ENCODE data around the gene SUSD4. TPM values are rescaled to one million over a fixed set of nuclear protein-coding genes. Genes with fewer than 3 reads are reported as not detected.

Gene SUSD4
- total and polyA plus RNA-seq, 2 of the 8 experiments (the other 6 are each of a cell fraction or from before 2014, with no cell fraction given), result 3.9 to 5.2 TPM

DNA sequence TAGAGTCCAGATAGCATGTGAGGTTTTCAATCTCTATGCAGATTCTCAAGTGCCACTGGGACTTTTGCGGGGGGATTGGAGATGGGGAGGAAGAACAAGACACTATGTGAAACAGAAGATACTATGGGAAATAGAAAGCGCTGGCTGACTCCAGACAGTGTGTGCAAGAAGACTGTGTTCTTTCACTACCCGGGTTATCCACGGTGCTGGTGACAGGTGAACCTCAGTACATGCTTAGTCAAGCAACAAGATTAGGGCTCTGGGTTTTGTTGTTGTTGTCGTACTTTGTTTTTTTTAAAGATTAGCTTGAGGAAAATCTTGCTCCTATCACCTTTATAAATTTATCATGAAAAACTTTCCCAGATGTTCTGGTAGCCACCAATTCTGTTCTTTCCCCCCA lies 56.4 kb downstream of the SUSD4 start:
- Histone ChIP-seq H2AFZ (ENCODE audit: low read length) (no peak overlapping the region), H3K4me1 (replicated peaks in 1 of 4; ENCODE audit: control insufficient read depth in 3 of 4, insufficient read depth in 4 of 4, low read length in 3 of 4) (no peaks in the 10 kb centered on the region), H3K18ac (ENCODE audit: extremely low read depth, low read length) (no peak overlapping the region), H4K20me1 (replicated peaks in 1 of 2; ENCODE audit: control insufficient read depth in 1 of 2, insufficient read depth in 2 of 2, low read length in 2 of 2) (no peaks in the 10 kb centered on the region), H3K79me1 (ENCODE audit: low read depth, low read length) (no peaks in the 10 kb centered on the region), H2BK15ac (ENCODE audit: low read length) (no peak overlapping the region), H3K79me2 (ENCODE audit: control insufficient read depth in 1 of 2, insufficient read depth in 2 of 2, low read length in 2 of 2) (no peaks in the 10 kb centered on the region), H4K5ac (ENCODE audit: insufficient read length, low read depth, low read length) (no peak overlapping the region), H3K14ac (ENCODE audit: insufficient read length) (no peak overlapping the region), H2BK5ac (ENCODE audit: low read depth, low read length) (no peak overlapping the region), H2BK120ac (replicated peaks; ENCODE audit: low read depth, low read length) (no peak overlapping the region), H2BK12ac (ENCODE audit: low read depth, low read length) (no peak overlapping the region), H3K36me3 (ENCODE audit: control insufficient read depth in 2 of 4, insufficient read depth in 4 of 4, low read length in 3 of 4) (no peaks in the 10 kb centered on the region; a peak in 1 of 8 replicates), H3K27ac (ENCODE audit: low read depth, low read length) (no peak overlapping the region), H3K9ac (replicated peaks in 1 of 4; ENCODE audit: extremely low read depth in 1 of 4, low read depth in 3 of 4, low read length in 3 of 4) (no peak overlapping the region), H4K91ac (replicated peaks; ENCODE audit: insufficient read length, low read length) (no peak overlapping the region), H3K4ac (replicated peaks; ENCODE audit: insufficient read length, low read depth, low read length) (no peak overlapping the region), H3K23ac (ENCODE audit: insufficient read length) (no peak overlapping the region), H2BK20ac (ENCODE audit: low read length) (no peak overlapping the region), H2AK5ac (ENCODE audit: low read depth, low read length) (no peak overlapping the region), H3K9me3 (ENCODE audit: insufficient read depth in 2 of 2, low read depth in 1 of 2, low read length in 1 of 2) (peaks cover 3 to 8% of the 10 kb centered on the region in 2 experiments; a peak in 2 of 4 replicates), H3K56ac (replicated peaks; ENCODE audit: insufficient read length, low read depth, low read length) (no peak overlapping the region), H3K23me2 (ENCODE audit: low read depth, low read length) (no peaks in the 10 kb centered on the region), H3K4me3 (ENCODE audit: extremely low read depth in 1 of 4, insufficient read depth in 2 of 4, low read depth in 3 of 4, low read length in 4 of 4) (no peak overlapping the region), H4K8ac (ENCODE audit: extremely low read depth, insufficient read depth, low read length) (no peak overlapping the region), H3K27me3 (replicated peaks in 1 of 4; ENCODE audit: control insufficient read depth in 3 of 4, extremely low read depth in 1 of 4, insufficient read depth in 3 of 4, low read length in 3 of 4) (peaks cover 0 to 2% (median 0%) of the 10 kb centered on the region in 4 experiments; a peak in 1 of 7 replicates), H3K4me2 (ENCODE audit: insufficient read depth in 1 of 2, low read depth in 2 of 2, low read length in 2 of 2) (no peak overlapping the region)
- CTCF ChIA-PET (ENCODE audit: partially characterized antibody), result no interaction called here
- no peak for FAIRE-seq
- POLR2A ChIA-PET (ENCODE audit: partially characterized antibody), result no interaction called here
- no peak for DNase-seq (ENCODE audit: low read depth in 1 of 2, low spot score in 2 of 2)
- WGBS, 2 experiments (ENCODE audit: extremely low coverage in 1 of 2, insufficient coverage in 1 of 2, insufficient read length in 1 of 2, insufficient replicate concordance in 2 of 2, low coverage in 1 of 2, low lambda C conversion rate in 2 of 2, missing lambda C conversion rate in 1 of 2), result 92% methylated on average over 5 of the region's 5 CpGs; no CpG with 5 or more reads in 1 of the 2 experiments
- TF ChIP-seq TBP (IDR thresholded peaks at IDR 0.05; ENCODE audit: low read depth, low read length) (no peak), PHF8 (conservative IDR thresholded peaks at IDR 0.05; ENCODE audit: low read depth, low read length) (no peak), HDAC6 (IDR thresholded peaks at IDR 0.05; ENCODE audit: low read depth, low read length) (no peak), NRF1 (IDR thresholded peaks at IDR 0.05; ENCODE audit: low read depth, low read length) (no peak), RNF2 (IDR thresholded peaks at IDR 0.05; ENCODE audit: borderline replicate concordance, low read depth, low read length, missing control alignments, poor library complexity, severe bottlenecking) (no peak), JUND (IDR thresholded peaks at IDR 0.05; ENCODE audit: low read length) (no peak), CHD2 (IDR thresholded peaks at IDR 0.05; ENCODE audit: low read length) (no peak)

Data from H1 (cell line).